Left ventricle myocardium inferior (tissue), 1 donor: ENCODE data around the gene OSBPL8. TPM values are rescaled to one million over a fixed set of nuclear protein-coding genes. Genes with fewer than 3 reads are reported as not detected.

Experiments
- DNase-seq: peaks from one replicate; pipeline ENCODE4 v3.0.0-alpha.2; 2020
- H3K27ac ChIP-seq: fragments of 200-600 bp; replicated peaks from 2 replicates; pipeline ENCODE4 v1.8.0; 2021
- H3K27me3 ChIP-seq: fragments of 200-600 bp; 2 replicates; pipeline ENCODE4 v1.8.0; 2021; ENCODE audit warnings: low read depth
- H3K36me3 ChIP-seq: fragments of 200-600 bp; 2 replicates; pipeline ENCODE4 v1.8.0; 2021
- H3K4me1 ChIP-seq: fragments of 200-600 bp; 2 replicates; pipeline ENCODE4 v1.8.0; 2021
- H3K4me3 ChIP-seq: fragments of 200-600 bp; 2 replicates; pipeline ENCODE4 v1.8.0; 2021; ENCODE audit warnings: mild to moderate bottlenecking, moderate library complexity
- H3K9me3 ChIP-seq: fragments of 200-600 bp; replicated peaks from 2 replicates; pipeline ENCODE4 v1.8.0; 2021
- intact Hi-C: fragments of 100-400 bp; cut with micrococcal nuclease; formaldehyde crosslinking; loops from one replicate; pipeline ENCODE4 v1.11.0; 2022
- total RNA-seq: library from RNA; stranded (reverse); fragmentation: NEBNext Ultra II Directional; extraction: Animal tissue kit (Norgen Biotek cat#: 25700); gene quantifications from one replicate; pipeline ENCODE4 v1.2.1, GENCODE V29; 2021
- TF ChIP-seq, protein P1 (sequence below): fragments of 200-600 bp; IDR thresholded peaks from 2 replicates; pipeline ENCODE4 v1.8.0; 2021; ENCODE audit warnings: antibody characterized with exemption, mild to moderate bottlenecking, borderline replicate concordance
- donor health status: DM: no; HTN: yes; CAD: no; lungs with severe emphysema.

OSBPL8 gene
- total RNA-seq, 1 donor from 2014 or later: 28.9 TPM

DNA sequence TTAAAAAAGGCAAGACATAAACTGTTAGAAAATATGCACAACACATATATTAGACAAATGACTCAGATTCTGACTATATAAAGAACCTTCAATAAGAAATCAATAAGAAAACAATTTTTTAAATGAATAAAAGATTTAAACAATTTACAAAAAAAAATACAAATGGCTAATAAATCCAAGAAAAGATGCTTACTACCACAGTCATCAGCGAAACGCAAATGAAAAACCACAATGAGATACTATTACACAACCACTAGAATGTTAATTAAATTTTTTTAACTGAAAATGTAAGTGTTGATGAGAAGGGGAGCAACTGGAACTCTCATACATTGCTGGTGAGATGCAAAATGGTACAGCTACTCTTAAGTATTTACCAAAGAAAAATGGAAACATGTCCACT is 24.4 kb downstream of the OSBPL8 start:
- intact Hi-C loops: no loop called here
- no peak overlapping the region for H3K4me3 ChIP-seq
- peaks cover 40% of the 10 kb centered on the region for H3K4me1 ChIP-seq
- TF ChIP-seq, protein P1, sequence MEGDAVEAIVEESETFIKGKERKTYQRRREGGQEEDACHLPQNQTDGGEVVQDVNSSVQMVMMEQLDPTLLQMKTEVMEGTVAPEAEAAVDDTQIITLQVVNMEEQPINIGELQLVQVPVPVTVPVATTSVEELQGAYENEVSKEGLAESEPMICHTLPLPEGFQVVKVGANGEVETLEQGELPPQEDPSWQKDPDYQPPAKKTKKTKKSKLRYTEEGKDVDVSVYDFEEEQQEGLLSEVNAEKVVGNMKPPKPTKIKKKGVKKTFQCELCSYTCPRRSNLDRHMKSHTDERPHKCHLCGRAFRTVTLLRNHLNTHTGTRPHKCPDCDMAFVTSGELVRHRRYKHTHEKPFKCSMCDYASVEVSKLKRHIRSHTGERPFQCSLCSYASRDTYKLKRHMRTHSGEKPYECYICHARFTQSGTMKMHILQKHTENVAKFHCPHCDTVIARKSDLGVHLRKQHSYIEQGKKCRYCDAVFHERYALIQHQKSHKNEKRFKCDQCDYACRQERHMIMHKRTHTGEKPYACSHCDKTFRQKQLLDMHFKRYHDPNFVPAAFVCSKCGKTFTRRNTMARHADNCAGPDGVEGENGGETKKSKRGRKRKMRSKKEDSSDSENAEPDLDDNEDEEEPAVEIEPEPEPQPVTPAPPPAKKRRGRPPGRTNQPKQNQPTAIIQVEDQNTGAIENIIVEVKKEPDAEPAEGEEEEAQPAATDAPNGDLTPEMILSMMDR: no peak
- H3K9me3 ChIP-seq: peaks cover 9% of the 10 kb centered on the region
- H3K27ac ChIP-seq: no peak overlapping the region
- H3K36me3 ChIP-seq: no peaks in the 10 kb centered on the region
- no peaks in the 10 kb centered on the region for H3K27me3 ChIP-seq
- no peak for DNase-seq

DNA sequence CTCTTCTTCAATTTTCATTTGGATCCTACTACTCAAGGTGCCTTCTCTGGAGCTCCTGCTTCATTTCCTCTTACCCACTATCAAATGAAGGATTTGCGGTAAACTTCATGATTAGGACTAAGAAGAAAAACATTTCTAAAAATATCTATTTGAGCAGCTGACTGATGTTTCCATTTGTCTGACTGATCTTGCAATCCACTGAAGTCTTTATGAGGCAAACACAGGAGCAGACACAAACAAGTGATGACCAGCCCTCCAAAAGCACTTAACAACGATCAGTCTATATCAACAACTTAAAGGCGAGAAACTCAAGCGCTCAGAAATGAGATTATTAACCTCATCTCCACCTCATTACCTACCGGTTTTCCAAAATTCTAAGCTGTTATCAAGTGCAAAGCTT is 26.2 kb downstream of the OSBPL8 start:
- H3K4me3 ChIP-seq: peak overlapping the region; percentile 1
- peaks cover 39% of the 10 kb centered on the region for H3K4me1 ChIP-seq
- DNase-seq: no peak
- peaks cover 9% of the 10 kb centered on the region for H3K9me3 ChIP-seq
- TF ChIP-seq, protein P1: no peak
- H3K27ac ChIP-seq: peak overlapping the region; percentile 45
- no peaks in the 10 kb centered on the region for H3K27me3 ChIP-seq
- no peaks in the 10 kb centered on the region for H3K36me3 ChIP-seq
- intact Hi-C loops: no loop called here

DNA sequence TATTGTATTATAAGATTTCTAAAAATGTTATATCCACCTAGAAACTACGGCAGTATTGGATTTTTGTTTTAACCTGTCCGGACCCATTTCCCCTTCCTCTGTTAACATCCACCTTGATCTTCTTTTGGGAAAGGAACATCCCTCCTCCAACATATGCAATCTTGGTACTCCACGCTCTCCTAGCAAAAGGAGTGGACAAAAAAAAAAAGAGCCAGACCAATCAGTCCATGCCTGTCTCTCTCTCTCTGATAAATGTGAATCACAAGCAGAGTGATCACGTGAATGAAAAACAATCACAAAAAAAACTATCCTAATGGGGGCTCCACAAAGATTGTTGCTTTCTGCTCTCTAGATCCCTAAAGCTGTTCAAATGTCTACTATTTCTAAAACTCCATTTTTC is 27.1 kb downstream of the OSBPL8 start:
- peaks cover 9% of the 10 kb centered on the region for H3K9me3 ChIP-seq
- peaks cover 6% of the 10 kb centered on the region for H3K36me3 ChIP-seq
- no peak for DNase-seq
- no peak overlapping the region for H3K27ac ChIP-seq
- no peaks in the 10 kb centered on the region for H3K27me3 ChIP-seq
- intact Hi-C loops: no loop called here
- TF ChIP-seq, protein P1: no peak
- H3K4me1 ChIP-seq: peaks cover 39% of the 10 kb centered on the region
- no peak overlapping the region for H3K4me3 ChIP-seq

DNA sequence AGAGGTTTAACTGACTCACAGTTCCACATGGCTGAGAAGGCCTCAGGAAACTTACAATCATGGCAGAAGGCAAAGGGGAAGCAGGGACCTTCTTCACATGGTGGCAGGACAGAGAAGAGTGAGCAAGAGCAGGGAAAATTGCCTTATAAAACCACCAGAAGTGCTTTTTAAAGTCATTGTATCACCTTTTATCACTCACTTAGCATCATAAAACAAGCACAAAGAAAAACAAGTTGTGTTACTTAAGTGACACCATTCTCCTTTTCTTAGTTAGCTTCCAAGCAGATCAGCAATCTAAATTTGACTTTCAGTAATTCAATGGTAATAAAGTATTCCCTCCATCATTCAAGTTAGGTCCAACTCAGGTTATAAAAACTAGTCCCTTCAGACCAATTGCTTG is 28.5 kb downstream of the OSBPL8 start:
- no peak for DNase-seq
- H3K27ac ChIP-seq: no peak overlapping the region

GRCh38 chr12:76530516-76530915 is 29.1 kb downstream of the OSBPL8 start:
- peaks cover 9% of the 10 kb centered on the region for H3K36me3 ChIP-seq
- no peaks in the 10 kb centered on the region for H3K27me3 ChIP-seq
- no peak for DNase-seq
- H3K27ac ChIP-seq: no peak overlapping the region
- H3K9me3 ChIP-seq: peaks cover 5% of the 10 kb centered on the region
- H3K4me1 ChIP-seq: peaks cover 39% of the 10 kb centered on the region
- TF ChIP-seq, protein P1: no peak
- no peak overlapping the region for H3K4me3 ChIP-seq
- intact Hi-C loops: no loop called here

More for the DNA sequence above, 28.5 kb downstream of the OSBPL8 start:
- H3K4me1 ChIP-seq: peaks cover 39% of the 10 kb centered on the region
- H3K27me3 ChIP-seq: no peaks in the 10 kb centered on the region
- H3K4me3 ChIP-seq: no peak overlapping the region
- peaks cover 9% of the 10 kb centered on the region for H3K36me3 ChIP-seq
- intact Hi-C loops: no loop called here
- H3K9me3 ChIP-seq: peaks cover 9% of the 10 kb centered on the region
- TF ChIP-seq, protein P1: no peak
